ENCODE results near the gene KRT6B.

KRT6B gene

GRCh38 chr12:52434760-52435530 lies 17.0 kb downstream of the KRT6B start:
- Histone ChIP-seq H3K4me1 (ENCODE audit: control insufficient read depth, low read depth, low read length) (no peaks in the 10 kb centered on the region), H4K8ac (ENCODE audit: low read depth, low read length) (no peak overlapping the region), H3K36me3 (ENCODE audit: control insufficient read depth, insufficient read depth, low read length) (no peaks in the 10 kb centered on the region), H3K27ac (ENCODE audit: low read depth, low read length) (no peak overlapping the region), H2AK5ac (ENCODE audit: low read length) (no peak overlapping the region), H3K79me2 (ENCODE audit: control insufficient read depth, insufficient read depth, low read length) (no peaks in the 10 kb centered on the region), H3K4me3 (ENCODE audit: low read length) (no peak overlapping the region), H3K4me2 (ENCODE audit: low read length) (no peak overlapping the region), H4K5ac (ENCODE audit: low read length) (no peak overlapping the region), H2BK120ac (ENCODE audit: low read depth, low read length) (no peak overlapping the region), H2BK5ac (ENCODE audit: low read length) (no peak overlapping the region), H3K9ac (ENCODE audit: low read length) (no peak overlapping the region), H3K79me1 (ENCODE audit: low read length) (no peaks in the 10 kb centered on the region), H3K56ac (ENCODE audit: low read length) (no peak overlapping the region), H2BK15ac (replicated peaks; ENCODE audit: low read depth) (no peak overlapping the region), H3K4ac (ENCODE audit: low read depth, low read length) (no peak overlapping the region), H3K18ac (ENCODE audit: low read length) (no peak overlapping the region), H3K23ac (ENCODE audit: low read length) (no peak overlapping the region), H3K27me3 (ENCODE audit: insufficient read depth, low read length, poor library complexity) (no peaks in the 10 kb centered on the region)
- WGBS (ENCODE audit: extremely low coverage, insufficient coverage, low lambda C conversion rate): no CpG with 5 or more reads among the region's 6 CpGs
- DNase-seq: no peak

- H3K79me2 ChIP-seq (ENCODE audit: control insufficient read depth, insufficient read depth, low read length): no peaks in the 10 kb centered on the region
- H3K79me1 ChIP-seq (ENCODE audit: low read length): no peaks in the 10 kb centered on the region
- no peak within 1 kb of the TSS for H4K5ac ChIP-seq (ENCODE audit: low read length)
- no peak within 1 kb of the TSS for H3K27ac ChIP-seq (ENCODE audit: low read depth, low read length)
- H3K56ac ChIP-seq (ENCODE audit: low read length): no peak within 1 kb of the TSS
- no peaks in the 10 kb centered on the region for H3K36me3 ChIP-seq (ENCODE audit: control insufficient read depth, insufficient read depth, low read length)
- H2BK5ac ChIP-seq (ENCODE audit: low read length): no peak within 1 kb of the TSS
- H3K23ac ChIP-seq (ENCODE audit: low read length): no peak within 1 kb of the TSS
- H3K27me3 ChIP-seq (ENCODE audit: insufficient read depth, low read length, poor library complexity): no peaks in the 10 kb centered on the region
- H3K4me2 ChIP-seq (ENCODE audit: low read length): no peak within 1 kb of the TSS
- no peaks in the 10 kb centered on the region for H3K4me1 ChIP-seq (ENCODE audit: control insufficient read depth, low read depth, low read length)
- no peak within 1 kb of the TSS for H2AK5ac ChIP-seq (ENCODE audit: low read length)
- H4K8ac ChIP-seq (ENCODE audit: low read depth, low read length): no peak within 1 kb of the TSS
- no peak within 1 kb of the TSS for H3K18ac ChIP-seq (ENCODE audit: low read length)
- no peak within 1 kb of the TSS for H2BK120ac ChIP-seq (ENCODE audit: low read depth, low read length)
- WGBS (ENCODE audit: extremely low coverage, insufficient coverage, low lambda C conversion rate): no CpG with 5 or more reads among the region's 20 CpGs
- no peak for DNase-seq
- no peak within 1 kb of the TSS for H3K9ac ChIP-seq (ENCODE audit: low read length)
- H3K4ac ChIP-seq (ENCODE audit: low read depth, low read length): no peak within 1 kb of the TSS
- H3K4me3 ChIP-seq (ENCODE audit: low read length): no peak within 1 kb of the TSS
- H2BK15ac ChIP-seq (replicated peaks; ENCODE audit: low read depth): no peak within 1 kb of the TSS
These were observed 17.7 kb downstream of the KRT6B start, which contains the start of gene KRT75 for GRCh38 chr12:52434081-52434733. Gene KRT75 (minus strand): TSS chr12:52434371. CDS start chr12:52434304, 67 bp downstream.

GRCh38 chr12:52433501-52434080 lies 18.4 kb downstream of the KRT6B start:
- H4K5ac ChIP-seq (ENCODE audit: low read length): no peak overlapping the region
- no peak overlapping the region for H2BK120ac ChIP-seq (ENCODE audit: low read depth, low read length)
- no peak overlapping the region for H3K56ac ChIP-seq (ENCODE audit: low read length)
- no peak for DNase-seq
- no peaks in the 10 kb centered on the region for H3K4me1 ChIP-seq (ENCODE audit: control insufficient read depth, low read depth, low read length)
- no peak overlapping the region for H3K18ac ChIP-seq (ENCODE audit: low read length)
- H3K23ac ChIP-seq (ENCODE audit: low read length): no peak overlapping the region
- H3K79me1 ChIP-seq (ENCODE audit: low read length): no peaks in the 10 kb centered on the region
- H3K27ac ChIP-seq (ENCODE audit: low read depth, low read length): no peak overlapping the region
- no peaks in the 10 kb centered on the region for H3K79me2 ChIP-seq (ENCODE audit: control insufficient read depth, insufficient read depth, low read length)
- H2BK5ac ChIP-seq (ENCODE audit: low read length): no peak overlapping the region
- no peak overlapping the region for H2BK15ac ChIP-seq (replicated peaks; ENCODE audit: low read depth)
- no peaks in the 10 kb centered on the region for H3K27me3 ChIP-seq (ENCODE audit: insufficient read depth, low read length, poor library complexity)
- H2AK5ac ChIP-seq (ENCODE audit: low read length): no peak overlapping the region
- no peak overlapping the region for H3K4me3 ChIP-seq (ENCODE audit: low read length)
- no peak overlapping the region for H4K8ac ChIP-seq (ENCODE audit: low read depth, low read length)
- no peak overlapping the region for H3K4ac ChIP-seq (ENCODE audit: low read depth, low read length)
- WGBS (ENCODE audit: extremely low coverage, insufficient coverage, low lambda C conversion rate): no CpG with 5 or more reads among the region's 12 CpGs
- H3K4me2 ChIP-seq (ENCODE audit: low read length): no peak overlapping the region
- no peaks in the 10 kb centered on the region for H3K36me3 ChIP-seq (ENCODE audit: control insufficient read depth, insufficient read depth, low read length)
- H3K9ac ChIP-seq (ENCODE audit: low read length): no peak overlapping the region

- WGBS (ENCODE audit: extremely low coverage, insufficient coverage, low lambda C conversion rate): no CpG with 5 or more reads among the region's 6 CpGs
- DNase-seq: no peak
- Histone ChIP-seq H4K5ac (ENCODE audit: low read length) (no peak overlapping the region), H3K79me2 (ENCODE audit: control insufficient read depth, insufficient read depth, low read length) (no peaks in the 10 kb centered on the region), H3K36me3 (ENCODE audit: control insufficient read depth, insufficient read depth, low read length) (no peaks in the 10 kb centered on the region), H3K4me3 (ENCODE audit: low read length) (no peak overlapping the region), H3K18ac (ENCODE audit: low read length) (no peak overlapping the region), H3K23ac (ENCODE audit: low read length) (no peak overlapping the region), H3K9ac (ENCODE audit: low read length) (no peak overlapping the region), H2BK5ac (ENCODE audit: low read length) (no peak overlapping the region), H3K4ac (ENCODE audit: low read depth, low read length) (no peak overlapping the region), H2BK120ac (ENCODE audit: low read depth, low read length) (no peak overlapping the region), H2AK5ac (ENCODE audit: low read length) (no peak overlapping the region), H4K8ac (ENCODE audit: low read depth, low read length) (no peak overlapping the region), H3K4me1 (ENCODE audit: control insufficient read depth, low read depth, low read length) (no peaks in the 10 kb centered on the region), H2BK15ac (replicated peaks; ENCODE audit: low read depth) (no peak overlapping the region), H3K27me3 (ENCODE audit: insufficient read depth, low read length, poor library complexity) (no peaks in the 10 kb centered on the region), H3K79me1 (ENCODE audit: low read length) (no peaks in the 10 kb centered on the region), H3K56ac (ENCODE audit: low read length) (no peak overlapping the region), H3K27ac (ENCODE audit: low read depth, low read length) (no peak overlapping the region), H3K4me2 (ENCODE audit: low read length) (no peak overlapping the region)
These were observed 19.3 kb downstream of the KRT6B start for GRCh38 chr12:52432559-52433207.

- Histone ChIP-seq H3K4me2 (ENCODE audit: low read length) (no peak overlapping the region), H3K18ac (ENCODE audit: low read length) (no peak overlapping the region), H2BK15ac (replicated peaks; ENCODE audit: low read depth) (no peak overlapping the region), H3K9ac (ENCODE audit: low read length) (no peak overlapping the region), H3K4me1 (ENCODE audit: control insufficient read depth, low read depth, low read length) (no peaks in the 10 kb centered on the region), H2BK5ac (ENCODE audit: low read length) (no peak overlapping the region), H3K79me1 (ENCODE audit: low read length) (no peaks in the 10 kb centered on the region), H3K36me3 (ENCODE audit: control insufficient read depth, insufficient read depth, low read length) (no peaks in the 10 kb centered on the region), H2BK120ac (ENCODE audit: low read depth, low read length) (no peak overlapping the region), H4K8ac (ENCODE audit: low read depth, low read length) (no peak overlapping the region), H3K4me3 (ENCODE audit: low read length) (no peak overlapping the region), H2AK5ac (ENCODE audit: low read length) (no peak overlapping the region), H3K79me2 (ENCODE audit: control insufficient read depth, insufficient read depth, low read length) (no peaks in the 10 kb centered on the region), H3K23ac (ENCODE audit: low read length) (no peak overlapping the region), H3K27ac (ENCODE audit: low read depth, low read length) (no peak overlapping the region), H4K5ac (ENCODE audit: low read length) (no peak overlapping the region), H3K4ac (ENCODE audit: low read depth, low read length) (no peak overlapping the region), H3K56ac (ENCODE audit: low read length) (no peak overlapping the region), H3K27me3 (ENCODE audit: insufficient read depth, low read length, poor library complexity) (no peaks in the 10 kb centered on the region)
- no CpG with 5 or more reads among the region's 10 CpGs for WGBS (ENCODE audit: extremely low coverage, insufficient coverage, low lambda C conversion rate)
- DNase-seq: no peak
These were observed 23.8 kb downstream of the KRT6B start for GRCh38 chr12:52428121-52428520.

Measured in mesendoderm (in vitro differentiated cells).